Stimulated activated CD8-positive, alpha-beta memory T cell treated with anti-CD3 and anti-CD28 coated beads, Interleukin-4, amount 100 ng/mL, for 4 hours (primary cell): ENCODE measurements around the gene OR4K2.
"Not testable (repeated sequence)": the region's sequence is repeated elsewhere in the genome, so short reads cannot be mapped to it uniquely, and the experiment has no call there.

Source experiments
- DNase-seq, 2 donors: peaks; one replicate each; pipeline ENCODE4 v3.0.0-alpha.2; 2020; ENCODE audit warnings: low read depth in 2 of 2, low spot score in 1 of 2

The OR4K2 gene

GRCh38 chr14:19874842-19875241 is at the start of gene OR4K2:
OR4K2 (plus strand) TSS chr14:19875142; CDS start chr14:19876268, 1,126 bp downstream.
- DNase-seq, result no peak

- DNase-seq, result not testable (repeated sequence)
Observed at GRCh38 chr14:19827626-19828244, 47.2 kb upstream of the OR4K2 start.

GRCh38 chr14:19828314-19828713 is 46.6 kb upstream of the OR4K2 start:
- no peak for DNase-seq

GRCh38 chr14:19834203-19834848 is 40.6 kb upstream of the OR4K2 start:
- DNase-seq, result not testable (repeated sequence)

GRCh38 chr14:19838433-19838832 is 36.5 kb upstream of the OR4K2 start:
- no peak for DNase-seq

- DNase-seq, result no peak
Observed at GRCh38 chr14:19851365-19851764, 23.6 kb upstream of the OR4K2 start.

- DNase-seq, result not testable (repeated sequence)
Observed at GRCh38 chr14:19866061-19866669, 8.8 kb upstream of the OR4K2 start.

- no peak for DNase-seq
Observed at GRCh38 chr14:19873178-19873577, 1.8 kb upstream of the OR4K2 start.

GRCh38 chr14:19878029-19878642 is 3.2 kb downstream of the OR4K2 start:
- no peak for DNase-seq

GRCh38 chr14:19895282-19895681 is 20.3 kb downstream of the OR4K2 start:
- no peak for DNase-seq

GRCh38 chr14:19900999-19901398 is 26.1 kb downstream of the OR4K2 start:
- DNase-seq, result no peak

- DNase-seq, result no peak
Observed at GRCh38 chr14:19902409-19902808, 27.5 kb downstream of the OR4K2 start.

- no peak for DNase-seq
Observed at GRCh38 chr14:19906665-19907064, 31.7 kb downstream of the OR4K2 start.

- DNase-seq, result no peak
Observed at GRCh38 chr14:19911114-19911513, 36.2 kb downstream of the OR4K2 start.

- no peak for DNase-seq
Observed at GRCh38 chr14:19917243-19917642, 42.3 kb downstream of the OR4K2 start.

- DNase-seq, result no peak
Observed at GRCh38 chr14:19917955-19918518, 43.1 kb downstream of the OR4K2 start.

- no peak for DNase-seq
Observed at GRCh38 chr14:19918553-19919264, 43.8 kb downstream of the OR4K2 start.

- no peak for DNase-seq
Observed at GRCh38 chr14:19920021-19920657, 45.2 kb downstream of the OR4K2 start, which contains the start of gene OR4K5. OR4K5 (plus strand) TSS chr14:19920607; CDS start chr14:19920607, 0 bp downstream.

- no peak for DNase-seq
Observed at GRCh38 chr14:19930617-19931016, 55.7 kb downstream of the OR4K2 start, which contains the start of gene OR4K1. OR4K1 (plus strand) TSS chr14:19930917; CDS start chr14:19935667, 4,750 bp downstream.
